ENCODE data around the gene SHC3.

The SHC3 gene

DNA sequence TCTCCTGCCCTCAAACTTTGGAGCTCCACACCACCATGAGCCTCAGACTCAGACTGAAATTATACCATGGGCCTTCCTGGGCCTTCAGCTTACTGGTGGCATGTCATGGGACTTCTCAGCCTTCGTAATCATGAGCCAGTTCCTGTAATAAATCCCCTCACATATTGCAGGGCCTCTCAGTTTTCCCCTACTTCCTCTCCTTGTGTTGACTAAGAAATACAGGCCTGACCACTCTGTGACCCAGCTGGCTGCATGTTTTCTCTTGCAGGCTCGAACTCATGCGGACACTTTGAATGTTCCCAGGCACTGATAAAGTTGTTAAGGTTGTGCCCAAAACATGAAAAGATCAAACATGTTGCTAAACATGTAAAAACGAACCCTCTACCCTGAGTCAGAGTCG is 26.2 kb upstream of the SHC3 start:
- no peak for DNase-seq (ENCODE audit: low read depth)
- H3K4me3 ChIP-seq (ENCODE audit: low read depth, low read length): no peak overlapping the region
- TF ChIP-seq, protein P1, sequence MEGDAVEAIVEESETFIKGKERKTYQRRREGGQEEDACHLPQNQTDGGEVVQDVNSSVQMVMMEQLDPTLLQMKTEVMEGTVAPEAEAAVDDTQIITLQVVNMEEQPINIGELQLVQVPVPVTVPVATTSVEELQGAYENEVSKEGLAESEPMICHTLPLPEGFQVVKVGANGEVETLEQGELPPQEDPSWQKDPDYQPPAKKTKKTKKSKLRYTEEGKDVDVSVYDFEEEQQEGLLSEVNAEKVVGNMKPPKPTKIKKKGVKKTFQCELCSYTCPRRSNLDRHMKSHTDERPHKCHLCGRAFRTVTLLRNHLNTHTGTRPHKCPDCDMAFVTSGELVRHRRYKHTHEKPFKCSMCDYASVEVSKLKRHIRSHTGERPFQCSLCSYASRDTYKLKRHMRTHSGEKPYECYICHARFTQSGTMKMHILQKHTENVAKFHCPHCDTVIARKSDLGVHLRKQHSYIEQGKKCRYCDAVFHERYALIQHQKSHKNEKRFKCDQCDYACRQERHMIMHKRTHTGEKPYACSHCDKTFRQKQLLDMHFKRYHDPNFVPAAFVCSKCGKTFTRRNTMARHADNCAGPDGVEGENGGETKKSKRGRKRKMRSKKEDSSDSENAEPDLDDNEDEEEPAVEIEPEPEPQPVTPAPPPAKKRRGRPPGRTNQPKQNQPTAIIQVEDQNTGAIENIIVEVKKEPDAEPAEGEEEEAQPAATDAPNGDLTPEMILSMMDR (IDR thresholded peaks at IDR 0.05; ENCODE audit: control insufficient read depth, extremely low read depth, insufficient read depth): no peak

DNA sequence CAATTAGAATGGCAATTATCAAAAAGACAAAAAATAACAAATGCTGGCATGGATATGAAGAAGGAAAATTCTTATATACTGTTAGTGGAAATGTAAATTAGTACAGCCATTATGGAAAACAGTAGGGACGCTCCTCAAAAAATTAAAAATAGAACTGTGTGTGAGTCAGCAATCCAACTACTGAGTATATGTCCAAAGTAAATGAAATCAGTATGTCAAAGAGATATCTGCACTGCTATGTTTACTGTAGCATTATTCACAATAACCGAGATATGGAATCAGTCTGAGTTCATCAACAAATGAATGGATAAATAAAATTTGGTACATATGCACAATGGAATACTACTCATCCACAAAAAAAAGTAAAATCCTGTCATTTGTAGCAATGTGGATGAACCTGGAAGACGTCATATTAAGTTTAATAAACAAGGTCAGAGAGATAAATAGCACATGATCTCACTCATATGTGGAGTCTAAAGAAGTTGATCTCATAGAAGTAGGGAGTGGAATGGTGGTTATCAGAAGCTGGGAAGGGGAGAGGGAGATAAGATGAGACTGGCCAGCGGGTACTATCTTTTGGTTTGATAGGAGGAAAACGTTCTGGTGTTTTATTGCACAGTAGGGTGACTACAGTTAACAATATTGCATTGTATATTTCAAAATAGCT is 16.6 kb upstream of the SHC3 start:
- TF ChIP-seq, protein P1 (IDR thresholded peaks at IDR 0.05; ENCODE audit: control insufficient read depth, extremely low read depth, insufficient read depth): no peak
- no peak for DNase-seq (ENCODE audit: low read depth)
- H3K4me3 ChIP-seq (ENCODE audit: low read depth, low read length): no peak overlapping the region

DNA sequence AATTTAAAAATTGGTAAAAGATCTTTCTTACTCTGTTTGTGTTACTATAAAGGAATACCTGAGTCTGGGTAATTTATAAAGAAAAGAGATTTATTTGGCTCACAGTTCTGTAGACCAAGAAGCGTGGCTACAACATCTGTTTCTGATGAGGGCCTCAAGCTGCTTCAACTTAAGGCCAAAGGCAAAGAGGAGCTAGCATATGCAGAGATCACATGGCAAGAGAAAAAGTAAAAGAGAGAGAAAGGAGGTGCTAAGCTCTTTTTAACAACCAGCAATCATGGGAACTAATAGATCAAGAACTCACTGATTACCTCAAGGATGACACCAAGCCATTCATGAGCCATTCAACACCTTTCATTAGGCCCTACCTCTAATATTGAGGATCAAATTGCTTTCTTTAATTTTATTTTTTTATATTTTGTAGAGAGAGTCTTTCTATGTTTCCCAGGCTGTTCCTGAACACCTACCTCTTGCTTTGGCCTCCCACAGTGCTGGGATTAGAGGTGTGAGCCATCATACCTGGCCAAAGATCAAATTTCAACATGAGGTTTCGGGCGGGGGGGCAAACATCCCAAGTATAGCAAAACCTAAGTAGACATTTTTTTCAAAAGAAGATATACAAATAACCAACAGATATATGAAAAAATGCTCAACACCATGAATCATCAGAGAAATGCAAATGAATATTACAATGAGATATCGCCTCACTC is 16.0 kb upstream of the SHC3 start:
- TF ChIP-seq, protein P1 (IDR thresholded peaks at IDR 0.05; ENCODE audit: control insufficient read depth, extremely low read depth, insufficient read depth): no peak

DNA sequence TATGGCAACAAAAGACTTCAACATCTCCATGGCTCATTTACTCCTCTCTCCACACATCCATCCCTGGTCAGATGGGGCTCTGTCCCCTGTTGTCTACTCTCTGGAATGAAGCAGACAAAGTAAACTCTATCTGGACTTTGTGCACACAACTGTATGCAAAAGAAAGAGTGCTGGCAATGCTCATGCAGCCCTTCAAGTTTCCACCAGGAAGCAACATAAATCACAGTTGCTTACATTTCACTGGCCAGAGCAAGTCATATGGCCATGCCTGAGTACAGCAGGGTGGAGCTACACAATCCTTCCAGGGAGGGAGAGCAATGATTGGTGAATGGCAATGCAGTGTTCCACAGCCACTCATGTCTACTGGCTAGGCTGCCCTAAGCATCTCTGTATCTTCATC is 12.4 kb upstream of the SHC3 start:
- DNase-seq (ENCODE audit: low read depth): no peak
- no peak overlapping the region for H3K4me3 ChIP-seq (ENCODE audit: low read depth, low read length)
- TF ChIP-seq, protein P1 (IDR thresholded peaks at IDR 0.05; ENCODE audit: control insufficient read depth, extremely low read depth, insufficient read depth): no peak

More for the DNA sequence above, 16.0 kb upstream of the SHC3 start:
- H3K4me3 ChIP-seq (ENCODE audit: low read depth, low read length): no peak overlapping the region
- no peak for DNase-seq (ENCODE audit: low read depth)

DNA sequence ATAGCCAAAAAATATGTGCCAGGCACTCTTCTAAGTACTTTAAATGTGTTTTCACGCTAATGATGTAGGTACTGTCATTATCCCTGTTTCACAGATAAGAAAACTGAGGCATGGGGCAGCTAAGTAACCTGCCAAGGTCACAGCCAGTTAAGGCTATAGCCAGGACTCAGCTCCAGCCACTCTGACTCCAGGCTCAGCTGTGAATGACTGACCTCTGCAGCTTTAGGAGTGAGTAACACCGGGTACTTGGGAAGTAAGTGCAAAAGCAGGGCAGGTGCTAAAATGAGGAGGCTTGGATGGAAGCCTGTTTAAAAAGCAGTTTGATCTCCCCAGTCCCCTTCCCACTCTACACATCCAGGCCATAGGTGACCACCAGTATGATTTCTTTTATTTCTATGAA is 10.6 kb upstream of the SHC3 start:
- no peak for DNase-seq (ENCODE audit: low read depth)

DNA sequence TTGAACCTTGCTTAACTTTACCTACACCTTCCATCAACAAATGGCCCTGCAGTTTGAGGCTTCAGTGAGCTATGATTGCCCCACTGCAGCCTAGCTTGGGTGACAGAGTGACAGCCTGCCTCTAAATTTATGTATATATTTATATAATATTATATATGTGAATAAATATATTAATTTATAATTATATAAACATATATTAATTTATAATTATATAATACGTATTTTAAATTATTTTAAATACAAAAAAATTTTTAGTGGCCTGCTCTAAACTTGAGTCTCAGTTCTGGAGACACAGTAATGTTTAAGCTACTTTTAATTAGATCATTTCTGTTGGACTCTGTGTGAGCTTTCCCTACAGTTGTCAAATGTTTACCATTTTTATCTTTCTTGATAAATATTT is 9.3 kb upstream of the SHC3 start:
- no peak overlapping the region for H3K4me3 ChIP-seq (ENCODE audit: low read depth, low read length)
- no peak for DNase-seq (ENCODE audit: low read depth)
- TF ChIP-seq, protein P1 (IDR thresholded peaks at IDR 0.05; ENCODE audit: control insufficient read depth, extremely low read depth, insufficient read depth): no peak

More for the DNA sequence above, 10.6 kb upstream of the SHC3 start:
- H3K4me3 ChIP-seq (ENCODE audit: low read depth, low read length): no peak overlapping the region
- TF ChIP-seq, protein P1 (IDR thresholded peaks at IDR 0.05; ENCODE audit: control insufficient read depth, extremely low read depth, insufficient read depth): no peak

Measured in LNCaP clone FGC (cell line).